Immature natural killer cell (primary cell): ENCODE data around the gene SLC6A11. TPM values are rescaled to one million over a fixed set of nuclear protein-coding genes. Genes with fewer than 3 reads are reported as not detected.

Source experiments
- DNase-seq, 3 donors: peaks; one replicate each; pipeline ENCODE4 v3.0.0; 2022; ENCODE audit warnings: mixed read lengths in 1 of 3
- H3K27ac Mint-ChIP-seq, 6 donors: one replicate each; pipeline ENCODE4 v1.8.0; 2020; ENCODE audit warnings: mixed read lengths in 6 of 6, mild to moderate bottlenecking in 5 of 6, inconsistent platforms in 4 of 6, moderate library complexity in 3 of 6
- H3K27me3 Mint-ChIP-seq, 3 donors: one replicate each; pipeline ENCODE4 v1.8.0; 2020 to 2021; ENCODE audit warnings: low read depth in 3 of 3, mild to moderate bottlenecking in 3 of 3, mixed read lengths in 3 of 3, moderate library complexity in 3 of 3, inconsistent platforms in 1 of 3
- H3K36me3 Mint-ChIP-seq, 3 donors: one replicate each; pipeline ENCODE4 v1.8.0; 2020; ENCODE audit warnings: mixed read lengths in 3 of 3, inconsistent platforms in 2 of 3, mild to moderate bottlenecking in 2 of 3
- H3K4me1 Mint-ChIP-seq, 2 donors: one replicate each; pipeline ENCODE4 v1.8.0; 2020; ENCODE audit warnings: inconsistent platforms in 2 of 2, mild to moderate bottlenecking in 2 of 2, mixed read lengths in 2 of 2, moderate library complexity in 1 of 2
- H3K4me3 Mint-ChIP-seq, 5 donors: one replicate each; pipeline ENCODE4 v1.8.0; 2020; ENCODE audit warnings: mild to moderate bottlenecking in 5 of 5, mixed read lengths in 5 of 5, inconsistent platforms in 3 of 5, moderate library complexity in 3 of 5
- H3K9me3 Mint-ChIP-seq, 6 donors: one replicate each; pipeline ENCODE4 v1.8.0; 2020; ENCODE audit warnings: mild to moderate bottlenecking in 6 of 6, mixed read lengths in 6 of 6, inconsistent platforms in 4 of 6, moderate library complexity in 3 of 6
- polyA plus RNA-seq, 3 donors: library from polyadenylated mRNA; unstranded; fragments of 300-500 nt; fragmentation: Illumina TruSeq; gene quantifications; one replicate each; pipeline ENCODE4 v1.2.3, GENCODE V29; 2021

Gene SLC6A11
- polyA plus RNA-seq, 3 donors from 2014 or later: not detected

- DNase-seq: no peak
- H3K36me3 Mint-ChIP-seq: no peaks in the 10 kb centered on the region
These were observed 42.1 kb downstream of the SLC6A11 start for GRCh38 chr3:10858091-10858490.

DNA sequence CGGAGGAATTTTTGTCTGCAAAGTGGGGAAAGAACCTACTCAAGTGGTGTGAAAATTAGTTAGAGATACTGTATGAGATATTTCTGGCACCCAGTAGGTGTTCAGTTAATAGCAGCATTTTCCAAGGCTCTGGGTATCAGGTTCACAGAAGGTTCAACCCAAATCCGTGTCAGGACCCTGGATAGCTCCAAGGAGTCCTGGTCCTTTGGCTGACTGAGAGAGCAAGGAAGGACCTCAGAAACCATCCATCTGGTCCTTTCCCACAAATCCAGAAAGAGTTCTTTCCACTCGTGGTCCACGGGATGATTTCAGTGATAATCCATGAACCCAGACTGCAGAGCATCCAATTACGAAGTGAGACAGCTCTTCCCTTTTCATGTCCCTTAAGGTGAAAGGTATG lies 51.4 kb downstream of the SLC6A11 start:
- no peak overlapping the region for H3K27ac Mint-ChIP-seq
- no peaks in the 10 kb centered on the region for H3K4me1 Mint-ChIP-seq
- peaks cover 0 to 2% (median 0%) of the 10 kb centered on the region in 6 donors for H3K9me3 Mint-ChIP-seq
- no peaks in the 10 kb centered on the region for H3K36me3 Mint-ChIP-seq
- DNase-seq: no peak
- H3K27me3 Mint-ChIP-seq: peaks cover 0 to 4% (median 0%) of the 10 kb centered on the region in 3 donors
- H3K4me3 Mint-ChIP-seq: no peak overlapping the region

More at GRCh38 chr3:10858091-10858490, 42.1 kb downstream of the SLC6A11 start:
- no peaks in the 10 kb centered on the region for H3K9me3 Mint-ChIP-seq
- H3K4me1 Mint-ChIP-seq: no peaks in the 10 kb centered on the region
- peaks cover 0 to 7% (median 0%) of the 10 kb centered on the region in 3 donors for H3K27me3 Mint-ChIP-seq
- H3K27ac Mint-ChIP-seq: no peak overlapping the region
- no peak overlapping the region for H3K4me3 Mint-ChIP-seq

DNA sequence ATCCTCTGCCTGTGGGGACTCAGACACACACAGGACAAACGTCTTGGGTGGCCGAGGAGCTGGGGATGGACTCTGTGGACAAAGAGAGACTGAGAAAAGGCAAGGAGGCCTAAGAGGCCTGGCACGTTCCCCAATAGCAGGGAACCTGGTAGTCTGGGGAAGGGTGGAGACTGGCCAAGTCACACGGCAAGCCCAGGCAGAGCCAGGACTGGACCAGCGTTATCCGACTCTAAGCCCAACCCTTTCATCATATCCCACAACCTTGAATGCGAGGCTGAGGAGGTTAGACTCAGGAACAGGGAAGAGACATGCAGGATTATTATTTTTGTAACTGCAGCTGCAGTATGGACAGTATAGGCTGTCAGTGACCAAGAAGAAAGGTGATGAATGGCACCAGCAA lies 53.4 kb downstream of the SLC6A11 start:
- Mint-ChIP-seq H3K36me3 (no peaks in the 10 kb centered on the region), H3K4me1 (no peaks in the 10 kb centered on the region), H3K4me3 (no peak overlapping the region), H3K27me3 (peaks cover 0 to 3% (median 0%) of the 10 kb centered on the region in 3 donors), H3K27ac (no peak overlapping the region), H3K9me3 (peaks cover 0 to 2% (median 0%) of the 10 kb centered on the region in 6 donors)
- DNase-seq: no peak

- Mint-ChIP-seq H3K36me3 (no peaks in the 10 kb centered on the region), H3K4me3 (no peak overlapping the region), H3K27ac (no peak overlapping the region), H3K4me1 (no peaks in the 10 kb centered on the region), H3K9me3 (peaks cover 0 to 2% (median 0%) of the 10 kb centered on the region in 6 donors), H3K27me3 (peaks cover 0 to 3% (median 0%) of the 10 kb centered on the region in 3 donors)
- DNase-seq: no peak
These were observed 54.3 kb downstream of the SLC6A11 start for GRCh38 chr3:10870296-10870695.

DNA sequence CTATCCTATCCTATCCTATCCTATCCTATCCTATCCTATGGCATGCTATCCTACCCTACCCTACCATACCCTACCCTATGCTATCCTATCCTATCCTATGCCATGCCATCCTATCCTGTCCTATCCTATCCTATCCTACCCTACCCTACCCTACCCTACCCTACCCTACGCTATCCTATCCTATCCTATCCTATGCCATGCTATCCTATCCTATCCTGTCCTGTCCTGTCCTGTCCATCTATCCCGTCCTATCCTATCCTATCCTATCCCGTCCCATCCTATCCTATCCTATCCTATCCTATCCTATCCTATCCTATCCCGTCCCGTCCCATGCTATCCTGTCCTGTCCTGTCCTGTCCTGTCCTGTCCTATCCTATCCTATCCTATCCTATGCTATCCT lies 57.4 kb downstream of the SLC6A11 start:
- H3K36me3 Mint-ChIP-seq: no peaks in the 10 kb centered on the region
- H3K9me3 Mint-ChIP-seq: peaks cover 0 to 2% (median 0%) of the 10 kb centered on the region in 6 donors
- H3K27me3 Mint-ChIP-seq: peaks cover 0 to 3% (median 0%) of the 10 kb centered on the region in 3 donors
- no peaks in the 10 kb centered on the region for H3K4me1 Mint-ChIP-seq
- no peak for DNase-seq
- no peak overlapping the region for H3K4me3 Mint-ChIP-seq
- no peak overlapping the region for H3K27ac Mint-ChIP-seq

GRCh38 chr3:10875914-10876313 lies 59.9 kb downstream of the SLC6A11 start:
- DNase-seq: no peak
- Mint-ChIP-seq H3K4me3 (no peak overlapping the region), H3K36me3 (no peaks in the 10 kb centered on the region), H3K27ac (no peak overlapping the region), H3K4me1 (no peaks in the 10 kb centered on the region), H3K9me3 (peaks cover 0 to 2% (median 0%) of the 10 kb centered on the region in 6 donors), H3K27me3 (peaks cover 0 to 4% (median 3%) of the 10 kb centered on the region in 3 donors)

GRCh38 chr3:10876661-10877060 lies 60.6 kb downstream of the SLC6A11 start:
- peaks cover 0 to 4% (median 3%) of the 10 kb centered on the region in 3 donors for H3K27me3 Mint-ChIP-seq
- H3K9me3 Mint-ChIP-seq: peaks cover 0 to under 1% (median 0%) of the 10 kb centered on the region in 6 donors
- H3K4me3 Mint-ChIP-seq: no peak overlapping the region
- no peaks in the 10 kb centered on the region for H3K36me3 Mint-ChIP-seq
- H3K27ac Mint-ChIP-seq: no peak overlapping the region
- no peaks in the 10 kb centered on the region for H3K4me1 Mint-ChIP-seq
- DNase-seq: no peak

DNA sequence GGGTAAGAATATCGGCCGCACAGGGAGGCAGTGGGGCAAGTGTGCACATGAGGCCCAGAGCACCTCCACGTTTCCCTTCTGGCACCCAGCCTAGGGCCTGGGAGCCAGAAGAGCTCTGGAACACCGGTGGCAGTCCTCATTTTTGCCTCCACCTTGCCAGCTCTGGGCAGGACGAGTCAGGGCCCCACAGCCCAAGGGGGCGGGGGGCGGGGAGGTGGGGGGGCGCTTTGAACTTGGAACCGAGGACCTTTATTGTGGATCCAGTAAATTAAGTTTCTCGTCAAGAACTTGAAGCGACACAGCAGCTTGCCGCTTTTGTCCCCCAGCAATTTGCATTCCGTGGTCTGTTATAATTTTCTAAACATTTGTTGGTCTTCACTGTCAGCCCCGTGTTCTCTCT lies 66.8 kb downstream of the SLC6A11 start:
- DNase-seq: no peak
- Mint-ChIP-seq H3K36me3 (no peaks in the 10 kb centered on the region), H3K27ac (no peak overlapping the region), H3K27me3 (peaks cover 0 to 7% (median 3%) of the 10 kb centered on the region in 3 donors), H3K4me1 (no peaks in the 10 kb centered on the region), H3K4me3 (no peak overlapping the region), H3K9me3 (no peaks in the 10 kb centered on the region)

GRCh38 chr3:10883478-10884234 lies 67.6 kb downstream of the SLC6A11 start:
- Mint-ChIP-seq H3K4me1 (no peaks in the 10 kb centered on the region), H3K36me3 (no peaks in the 10 kb centered on the region), H3K27me3 (peaks cover 0 to 7% (median 3%) of the 10 kb centered on the region in 3 donors), H3K27ac (no peak overlapping the region), H3K4me3 (no peak overlapping the region), H3K9me3 (no peaks in the 10 kb centered on the region)
- no peak for DNase-seq

DNA sequence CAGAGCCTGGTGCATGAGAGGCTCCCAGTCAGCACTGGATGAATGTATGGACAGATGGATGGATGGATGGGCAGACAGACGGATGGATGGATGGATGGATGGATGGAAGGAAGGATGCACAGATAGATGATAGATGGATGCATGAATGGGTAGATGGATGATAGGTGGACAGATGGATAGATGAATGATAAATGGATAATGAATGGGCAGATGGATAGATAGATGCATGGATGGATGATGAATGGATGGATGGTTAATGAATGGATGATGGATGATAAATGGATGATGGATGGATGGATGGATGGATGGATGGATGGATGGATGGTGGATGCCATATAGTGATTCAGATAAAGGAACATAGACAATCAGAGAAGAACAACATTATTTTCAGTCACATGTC lies 71.0 kb downstream of the SLC6A11 start:
- DNase-seq: no peak
- no peak overlapping the region for H3K4me3 Mint-ChIP-seq
- H3K9me3 Mint-ChIP-seq: peaks cover 0 to 8% (median 3%) of the 10 kb centered on the region in 6 donors
- no peaks in the 10 kb centered on the region for H3K36me3 Mint-ChIP-seq
- peaks cover 0 to 4% (median 1%) of the 10 kb centered on the region in 3 donors for H3K27me3 Mint-ChIP-seq
- no peaks in the 10 kb centered on the region for H3K4me1 Mint-ChIP-seq
- H3K27ac Mint-ChIP-seq: no peak overlapping the region

GRCh38 chr3:10888518-10889090 lies 72.6 kb downstream of the SLC6A11 start:
- no peaks in the 10 kb centered on the region for H3K36me3 Mint-ChIP-seq
- no peak overlapping the region for H3K4me3 Mint-ChIP-seq
- H3K4me1 Mint-ChIP-seq: no peaks in the 10 kb centered on the region
- DNase-seq: no peak
- H3K9me3 Mint-ChIP-seq: peaks cover 0 to 8% (median 3%) of the 10 kb centered on the region in 6 donors
- peaks cover 0 to 2% (median 1%) of the 10 kb centered on the region in 3 donors for H3K27me3 Mint-ChIP-seq
- H3K27ac Mint-ChIP-seq: no peak overlapping the region

- H3K9me3 Mint-ChIP-seq: peaks cover 0 to 8% (median 3%) of the 10 kb centered on the region in 6 donors
- no peaks in the 10 kb centered on the region for H3K36me3 Mint-ChIP-seq
- DNase-seq: no peak
- H3K27me3 Mint-ChIP-seq: peaks cover 0 to 2% (median 1%) of the 10 kb centered on the region in 3 donors
- H3K4me3 Mint-ChIP-seq: no peak overlapping the region
- H3K27ac Mint-ChIP-seq: no peak overlapping the region
- no peaks in the 10 kb centered on the region for H3K4me1 Mint-ChIP-seq
These were observed 73.4 kb downstream of the SLC6A11 start for GRCh38 chr3:10889206-10889960.

DNA sequence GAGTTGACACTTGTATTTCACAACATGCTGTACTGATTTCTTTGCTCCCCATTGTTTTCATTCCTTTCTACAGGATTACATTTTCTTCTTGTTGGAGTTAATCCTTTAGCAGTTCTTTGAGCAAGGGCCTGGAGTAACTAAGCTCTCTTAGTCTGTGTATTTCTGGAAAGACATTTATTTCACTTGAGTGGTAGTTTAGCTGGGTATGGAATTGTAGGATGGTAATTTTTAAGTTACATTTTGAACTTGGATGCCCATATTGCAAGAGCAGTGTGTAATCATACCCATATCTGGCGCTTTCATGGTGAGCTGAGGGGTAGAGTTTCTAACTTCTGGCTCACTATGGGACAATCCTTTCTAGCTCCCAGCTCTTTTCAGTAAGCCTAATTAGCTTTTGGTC lies 74.6 kb downstream of the SLC6A11 start:
- peaks cover 0 to 8% (median 3%) of the 10 kb centered on the region in 6 donors for H3K9me3 Mint-ChIP-seq
- H3K27me3 Mint-ChIP-seq: peaks cover 0 to 2% (median 1%) of the 10 kb centered on the region in 3 donors
- no peaks in the 10 kb centered on the region for H3K4me1 Mint-ChIP-seq
- no peak overlapping the region for H3K27ac Mint-ChIP-seq
- H3K36me3 Mint-ChIP-seq: no peaks in the 10 kb centered on the region
- DNase-seq: no peak
- no peak overlapping the region for H3K4me3 Mint-ChIP-seq

- no peak overlapping the region for H3K27ac Mint-ChIP-seq
- no peak overlapping the region for H3K4me3 Mint-ChIP-seq
- peaks cover 0 to 2% (median 1%) of the 10 kb centered on the region in 3 donors for H3K27me3 Mint-ChIP-seq
- H3K36me3 Mint-ChIP-seq: no peaks in the 10 kb centered on the region
- no peak for DNase-seq
- peaks cover 0 to 8% (median 3%) of the 10 kb centered on the region in 6 donors for H3K9me3 Mint-ChIP-seq
- H3K4me1 Mint-ChIP-seq: no peaks in the 10 kb centered on the region
These were observed 76.6 kb downstream of the SLC6A11 start for GRCh38 chr3:10892622-10893021.
